GM23248 (cell line): Measurements from ENCODE around the gene PTPRE.

Source experiments
- EZH2 ChIP-seq: fragments of 200-600 bp; sonication (generic); IDR thresholded peaks from 2 replicates; pipeline ENCODE4 v1.6.1; 2018; ENCODE audit warnings: antibody characterized with exemption, mild to moderate bottlenecking; ENCODE audit not compliant: insufficient read depth, poor library complexity, severe bottlenecking
- EZH2phosphoT487 ChIP-seq: fragments of 200-600 bp; sonication (generic); IDR thresholded peaks from 2 replicates; pipeline ENCODE4 v1.6.1; 2018; ENCODE audit warnings: antibody characterized with exemption, moderate library complexity, mild to moderate bottlenecking, low read depth; ENCODE audit not compliant: insufficient read depth

DNA sequence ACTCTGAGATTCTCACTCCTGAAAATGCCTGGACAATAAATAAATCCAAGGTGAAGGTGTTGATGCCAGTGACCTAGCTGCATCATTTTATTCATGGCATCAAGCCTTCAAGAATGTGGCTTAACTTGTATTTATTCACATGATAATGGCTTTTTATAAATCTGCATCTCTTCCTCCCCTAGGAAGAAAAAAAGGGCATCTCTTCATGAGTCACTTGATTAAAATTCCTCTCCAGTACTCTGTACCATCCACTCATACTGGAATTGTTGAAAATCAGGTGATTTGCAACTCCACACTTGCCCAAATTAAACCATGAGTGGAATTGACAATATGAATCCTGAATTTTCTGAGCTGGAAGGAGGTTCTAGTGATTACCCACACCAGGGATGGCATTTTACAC, 30.2 kb downstream of the PTPRE start:
- TF ChIP-seq EZH2 = no peak
- TF ChIP-seq EZH2phosphoT487 = no peak
